ENCODE results near the gene SMTNL1. TPM values are rescaled to one million over a fixed set of nuclear protein-coding genes. Genes with fewer than 3 reads are reported as not detected.
A peak's percentile ranks its signal among the peaks of the same experiment; 100 is the strongest.

The SMTNL1 gene
- total RNA-seq, 4 donors from 2014 or later = not detected

- WGBS, 2 donors = 27 to 60% methylated on average over 2 of the region's 2 CpGs
- no peak for DNase-seq
- no peaks in the 10 kb centered on the region for H3K36me3 ChIP-seq
- no peaks in the 10 kb centered on the region for H3K9me3 ChIP-seq
- H3K4me1 ChIP-seq = peaks cover 6 to 19% of the 10 kb centered on the region in 2 donors
- no peaks in the 10 kb centered on the region for H3K27me3 ChIP-seq
- TF ChIP-seq CTCF (IDR thresholded peaks at IDR 0.05) = no peak
- no peak for TF ChIP-seq POLR2A (IDR thresholded peaks at IDR 0.05)
- intact Hi-C loops (cut with DNase I) = no loop called here
- H3K27ac ChIP-seq = peak overlapping the region in 1 of 3 donors; percentile 91
- H3K4me3 ChIP-seq (replicated peaks in 1 of 3) = no peak overlapping the region
These were observed 62.0 kb downstream of the SMTNL1 start for GRCh38 chr11:57599381-57599780.

Small RNA genes lying within 50 kb of the gene (small RNA-seq; reads per million reads assigned to genes)
- gene RN7SL605P = not detected

Other genes starting within 250 kb of the SMTNL1 start
- gene TNKS1BP1, start 212.6 kb upstream of the SMTNL1 start, total RNA-seq = 100 to 1,000 TPM in 1 of 4 donors, 10 to 100 TPM in 3; 52.3 to 106 (median 85.2) TPM
- 10 to 100 TPM; 70.0 to 86.5 (median 78.1) TPM for gene SSRP1, start 201.7 kb upstream of the SMTNL1 start, total RNA-seq
- not detected for gene P2RX3, start 199.2 kb upstream of the SMTNL1 start, total RNA-seq
- not detected for gene PRG3, start 156.4 kb upstream of the SMTNL1 start, total RNA-seq
- under 1 TPM in 3 of 4 donors, not detected in 1; 0.22 to 0.94 (median 0.71) TPM for gene PRG2, start 146.9 kb upstream of the SMTNL1 start, total RNA-seq
- gene SLC43A3, start 110.5 kb upstream of the SMTNL1 start, total RNA-seq = 100 to 1,000 TPM; 124 to 321 (median 218) TPM
- 10 to 100 TPM; 11.2 to 27.6 (median 17.1) TPM for gene RTN4RL2, start 77.1 kb upstream of the SMTNL1 start, total RNA-seq
- 10 to 100 TPM; 20.3 to 64.1 (median 28.8) TPM for gene SLC43A1, start 21.9 kb upstream of the SMTNL1 start, total RNA-seq
- 10 to 100 TPM; 29.8 to 43.7 (median 37.4) TPM for gene TIMM10, start 6.8 kb upstream of the SMTNL1 start, total RNA-seq
- gene UBE2L6, start 30.1 kb downstream of the SMTNL1 start, total RNA-seq = 10 to 100 TPM; 30.8 to 41.7 (median 38.8) TPM
- gene SERPING1, start 60.1 kb downstream of the SMTNL1 start, total RNA-seq = 100 to 1,000 TPM; 107 to 343 (median 196) TPM
- gene YPEL4, start 112.3 kb downstream of the SMTNL1 start, total RNA-seq = 1 to 10 TPM in 2 of 4 donors, not detected in 2; 1.1 to 1.7 TPM
- 10 to 100 TPM; 10.7 to 15.9 (median 14.1) TPM for gene CLP1, start 120.2 kb downstream of the SMTNL1 start, total RNA-seq
- 10 to 100 TPM; 55.5 to 77.5 (median 71.6) TPM for gene ZDHHC5, start 130.5 kb downstream of the SMTNL1 start, total RNA-seq
- 10 to 100 TPM; 24.6 to 38.1 (median 35.6) TPM for gene MED19, start 174.6 kb downstream of the SMTNL1 start, total RNA-seq
- gene TMX2, start 175.0 kb downstream of the SMTNL1 start, total RNA-seq = 100 to 1,000 TPM in 1 of 4 donors, 10 to 100 TPM in 3; 85.3 to 127 (median 92.4) TPM
- 100 to 1,000 TPM; 130 to 271 (median 169) TPM for gene SELENOH, start 203.9 kb downstream of the SMTNL1 start, total RNA-seq
- gene BTBD18, start 214.2 kb downstream of the SMTNL1 start, total RNA-seq = not detected
- 100 to 1,000 TPM; 178 to 238 (median 202) TPM for gene CTNND1, start 224.2 kb downstream of the SMTNL1 start, total RNA-seq

Data from thyroid gland (tissue), 4 donors.